HepG2 (cell line): Measurements from ENCODE around the gene OSBPL8. TPM values are rescaled to one million over a fixed set of nuclear protein-coding genes. Genes with fewer than 3 reads are reported as not detected.

Experiments used
- ARID5B ChIP-seq: IDR thresholded peaks from 2 replicates; pipeline ENCODE4 v1.4.0; 2020; ENCODE audit warnings: mild to moderate bottlenecking, missing genetic modification reagents
- CENPX ChIP-seq: sonication (generic); formaldehyde crosslinking; IDR thresholded peaks from 2 replicates; pipeline ENCODE4 v1.9.0; 2021; ENCODE audit warnings: mild to moderate bottlenecking, missing genetic modification reagents, moderate library complexity
- GABPB1 ChIP-seq: IDR thresholded peaks from 2 replicates; pipeline ENCODE4 v1.6.1; 2016; ENCODE audit warnings: mild to moderate bottlenecking, missing genetic modification reagents, moderate library complexity, missing compliant biosample characterization
- MXD3 ChIP-seq: IDR thresholded peaks from 2 replicates; pipeline ENCODE4 v1.6.1; 2016; ENCODE audit warnings: mild to moderate bottlenecking, missing biosample characterization, missing genetic modification reagents
- PRPF4 ChIP-seq: fragments of 200-400 bp; formaldehyde crosslinking; IDR thresholded peaks from 2 replicates; pipeline ENCODE4 v1.6.1; 2016; ENCODE audit warnings: low read length, low read depth; ENCODE audit not compliant: poor library complexity, severe bottlenecking
- REST ChIP-seq, 2 experiments: IDR thresholded peaks; 2 replicates each; pipeline ENCODE4 v1.6.1; 2011 to 2012; ENCODE audit warnings: low read length in 2 of 2, borderline replicate concordance in 1 of 2, low read depth in 1 of 2, mild to moderate bottlenecking in 1 of 2, moderate library complexity in 1 of 2
- RFXANK ChIP-seq: IDR thresholded peaks from 2 replicates; pipeline ENCODE4 v1.6.1; 2016
- TAF15 ChIP-seq: fragments of 200-400 bp; formaldehyde crosslinking; IDR thresholded peaks from one replicate; pipeline ENCODE4 v1.6.1; 2018; ENCODE audit warnings: mild to moderate bottlenecking, low read depth, low read length; ENCODE audit not compliant: poor library complexity, severe bottlenecking
- ZNF30 ChIP-seq: sonication (generic); formaldehyde crosslinking; IDR thresholded peaks from 2 replicates; pipeline ENCODE4 v1.5.0; 2020; ENCODE audit warnings: mild to moderate bottlenecking, missing genetic modification reagents
- ZNF407 ChIP-seq: sonication (generic); formaldehyde crosslinking; IDR thresholded peaks from one replicate; pipeline ENCODE4 v1.5.1; 2020; ENCODE audit warnings: mild to moderate bottlenecking, missing genetic modification reagents; ENCODE audit errors: not compliant biosample characterization
- ZNF674 ChIP-seq: sonication (generic); formaldehyde crosslinking; IDR thresholded peaks from 2 replicates; pipeline ENCODE4 v1.5.0; 2020; ENCODE audit warnings: low read depth, mild to moderate bottlenecking, missing genetic modification reagents
- ZNF75D ChIP-seq: sonication (generic); formaldehyde crosslinking; IDR thresholded peaks from 2 replicates; pipeline ENCODE4 v1.8.1; 2023; ENCODE audit warnings: missing genetic modification reagents, mild to moderate bottlenecking, borderline replicate concordance
- polyA plus RNA-seq, 8 experiments: library from polyadenylated mRNA; depleted of rRNA in 3 of 8; stranded (reverse) in 7 of 8; unstranded in 1 of 8; fragments of >200 nt; fragmentation: Illumina TruSeq in 4 of 8; extraction: Trizol in 4 of 8; gene quantifications; 2 replicates each; pipeline versions ENCODE4 v1.2.1 to v1.2.3, GENCODE V29; 2011 to 2016; ENCODE audit warnings: low read depth in 4 of 8, missing spikeins in 1 of 8, mixed read lengths in 1 of 8; ENCODE audit not compliant: insufficient read depth in 1 of 8
- total RNA-seq, 5 experiments: library from RNA; depleted of rRNA; stranded (reverse); fragments of >200 nt; fragmentation: Illumina TruSeq; extraction: Trizol; gene quantifications; 2 replicates each; pipeline ENCODE4 v1.2.3, GENCODE V29; 2016; ENCODE audit warnings: low read depth in 1 of 5

The OSBPL8 gene
- total and polyA plus RNA-seq, 2 of the 13 experiments (the other 11 are each of a cell fraction or from before 2014, with no cell fraction given), result 11.0 to 33.9 TPM

- TF ChIP-seq REST (IDR thresholded peaks at IDR 0.05; ENCODE audit: borderline replicate concordance in 1 of 2, low read depth in 1 of 2, low read length in 2 of 2), result peak in 1 of 2 experiments; percentile 55; a peak in 1 of 4 replicates
- peak; percentile 43; the same call in 1 of the 2 replicates for TF ChIP-seq ZNF30 (CRISPR knock-in tag)
- peak; percentile 84 for TF ChIP-seq MXD3 (CRISPR knock-in tag)
- peak; percentile 70 for TF ChIP-seq ARID5B (CRISPR knock-in tag)
- TF ChIP-seq ZNF407, result no peak
- peak; percentile 77; the same call in 1 of the 2 replicates for TF ChIP-seq ZNF674 (CRISPR knock-in tag)
- TF ChIP-seq PRPF4, result no peak
- no peak for TF ChIP-seq CENPX (CRISPR knock-in tag)
- TF ChIP-seq TAF15, result peak; percentile 39
- no peak for TF ChIP-seq ZNF75D (CRISPR knock-in tag)
- TF ChIP-seq GABPB1 (CRISPR knock-in tag), result peak; percentile 92
- TF ChIP-seq RFXANK (CRISPR knock-in tag), result no peak
These were observed at the start of gene OSBPL8 (continued) for GRCh38 chr12:76559400-76560085.
